ENCODE results near the gene CNOT4.

GRCh38 chr7:135328053-135328452 lies 181.8 kb downstream of the CNOT4 start:
- TF ChIP-seq CTCF (conservative IDR thresholded peaks at IDR 0.05; ENCODE audit: low read depth, low read length): no peak
- TF ChIP-seq RCOR1 (IDR thresholded peaks at IDR 0.05; ENCODE audit: insufficient replicate concordance, low read length): no peak
- TF ChIP-seq NFE2L2 (IDR thresholded peaks at IDR 0.05; ENCODE audit: low read depth, low read length): no peak
- TF ChIP-seq MXI1 (IDR thresholded peaks at IDR 0.05; ENCODE audit: borderline replicate concordance, low read depth, low read length): no peak
- TF ChIP-seq POLR2A (IDR thresholded peaks at IDR 0.05; ENCODE audit: low read depth, low read length): no peak
- no peak for TF ChIP-seq BHLHE40 (IDR thresholded peaks at IDR 0.05; ENCODE audit: low read depth, low read length)
- no peak for TF ChIP-seq FOS (IDR thresholded peaks at IDR 0.05; ENCODE audit: low read depth, low read length)
- TF ChIP-seq RAD21 (IDR thresholded peaks at IDR 0.05; ENCODE audit: low read length): no peak
- no peak for TF ChIP-seq CEBPB (IDR thresholded peaks at IDR 0.05; ENCODE audit: low read depth, low read length)
- no peak for TF ChIP-seq RFX5 (IDR thresholded peaks at IDR 0.05; ENCODE audit: low read depth, low read length)
- TF ChIP-seq SMC3 (IDR thresholded peaks at IDR 0.05; ENCODE audit: low read depth, low read length): no peak
- TF ChIP-seq, protein P1, sequence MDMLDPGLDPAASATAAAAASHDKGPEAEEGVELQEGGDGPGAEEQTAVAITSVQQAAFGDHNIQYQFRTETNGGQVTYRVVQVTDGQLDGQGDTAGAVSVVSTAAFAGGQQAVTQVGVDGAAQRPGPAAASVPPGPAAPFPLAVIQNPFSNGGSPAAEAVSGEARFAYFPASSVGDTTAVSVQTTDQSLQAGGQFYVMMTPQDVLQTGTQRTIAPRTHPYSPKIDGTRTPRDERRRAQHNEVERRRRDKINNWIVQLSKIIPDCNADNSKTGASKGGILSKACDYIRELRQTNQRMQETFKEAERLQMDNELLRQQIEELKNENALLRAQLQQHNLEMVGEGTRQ (IDR thresholded peaks at IDR 0.05; ENCODE audit: low read depth, low read length): no peak
- no peak for TF ChIP-seq CHD1 (IDR thresholded peaks at IDR 0.05; ENCODE audit: low read depth, low read length)
- TF ChIP-seq, protein P2, sequence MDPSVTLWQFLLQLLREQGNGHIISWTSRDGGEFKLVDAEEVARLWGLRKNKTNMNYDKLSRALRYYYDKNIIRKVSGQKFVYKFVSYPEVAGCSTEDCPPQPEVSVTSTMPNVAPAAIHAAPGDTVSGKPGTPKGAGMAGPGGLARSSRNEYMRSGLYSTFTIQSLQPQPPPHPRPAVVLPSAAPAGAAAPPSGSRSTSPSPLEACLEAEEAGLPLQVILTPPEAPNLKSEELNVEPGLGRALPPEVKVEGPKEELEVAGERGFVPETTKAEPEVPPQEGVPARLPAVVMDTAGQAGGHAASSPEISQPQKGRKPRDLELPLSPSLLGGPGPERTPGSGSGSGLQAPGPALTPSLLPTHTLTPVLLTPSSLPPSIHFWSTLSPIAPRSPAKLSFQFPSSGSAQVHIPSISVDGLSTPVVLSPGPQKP (IDR thresholded peaks at IDR 0.05; ENCODE audit: borderline replicate concordance, low read depth, low read length): no peak

Measured in IMR-90 (cell line).